Ovary (tissue), 9 donors: ENCODE measurements around the gene SLC51B. TPM values are rescaled to one million over a fixed set of nuclear protein-coding genes. Genes with fewer than 3 reads are reported as not detected.
A peak's percentile ranks its signal among the peaks of the same experiment; 100 is the strongest.

ENCODE experiments used
- DNase-seq, 5 donors: peaks; one replicate each; pipeline ENCODE4 v3.0.0-alpha.2; 2019 to 2020
- H3K27ac ChIP-seq, 2 donors: fragments of 200-600 bp; one replicate each; pipeline versions ENCODE4 v1.5.1 to v1.8.0; 2019 to 2022
- H3K27me3 ChIP-seq: fragments of 200-600 bp; one replicate; pipeline ENCODE4 v1.8.0; 2022
- H3K36me3 ChIP-seq: fragments of 200-600 bp; sonication (generic); one replicate; pipeline ENCODE4 v1.5.1; 2019
- H3K4me1 ChIP-seq: one replicate; pipeline ENCODE4 v1.8.1; 2013; ENCODE audit warnings: mild to moderate bottlenecking, moderate library complexity; ENCODE audit not compliant: insufficient read depth
- H3K4me3 ChIP-seq: fragments of 200-600 bp; sonication (generic); one replicate; pipeline ENCODE4 v1.5.1; 2017
- H3K9me3 ChIP-seq, 2 donors: fragments of 200-600 bp in 1 of 2; sonication (generic) in 1 of 2; one replicate each; pipeline versions ENCODE4 v1.5.1 to v1.8.1; 2013 to 2019; ENCODE audit warnings: mild to moderate bottlenecking in 1 of 2, moderate library complexity in 1 of 2
- EP300 ChIP-seq: sonication (generic); formaldehyde crosslinking; IDR thresholded peaks from one replicate; pipeline ENCODE4 v1.6.1; 2017; ENCODE audit warnings: antibody characterized with exemption
- POLR2A ChIP-seq: fragments of 450-650 bp; IDR thresholded peaks from one replicate; pipeline ENCODE4 v1.6.1; 2017; ENCODE audit warnings: antibody characterized with exemption, mild to moderate bottlenecking, moderate library complexity
- WGBS, 3 donors: extraction: QIAGEN DNeasy Blood & Tissue Kit in 1 of 3; methylation state at CpG; one replicate each; pipeline versions ENCODE4 v1.1.5 to v1.1.7; 2013 to 2017; 5-methylcytosine and 5-hydroxymethylcytosine counted together
- intact Hi-C, 4 donors: fragments of 100-400 bp; cut with DNase I; formaldehyde crosslinking; loops; one replicate each; pipeline versions ENCODE4 v1.11.0 to v1.15.1; 2022 to 2023
- polyA plus RNA-seq, 2 donors: library from polyadenylated mRNA; stranded (reverse); fragments of 200-250 nt in 1 of 2; fragments of 350-450 nt in 1 of 2; fragmentation: Illumina TruSeq in 1 of 2; extraction: RNeasy Lipid Tissue Mini Kit (QIAGEN cat#74804) in 1 of 2; gene quantifications; one replicate each; pipeline ENCODE4 v1.2.3, GENCODE V29; 2013 to 2014
- total RNA-seq, 7 donors: library from RNA; depleted of rRNA in 2 of 7; stranded (reverse); fragments of >200 nt in 2 of 7; fragmentation: NEBNext Ultra II Directional in 3 of 7; extraction: Animal tissue kit (Norgen Biotek cat#: 25700) in 3 of 7; gene quantifications; one replicate each; pipeline versions ENCODE4 v1.1.0 to v1.2.4, GENCODE V29; 2016 to 2023
- TF ChIP-seq, protein P1 (sequence below), 3 donors: fragments of 450-650 bp in 2 of 3; fragments of 200-600 bp in 1 of 3; IDR thresholded peaks; one replicate each; pipeline versions ENCODE4 v1.5.1 to v1.8.0; 2016 to 2022; ENCODE audit warnings: antibody characterized with exemption in 3 of 3, mild to moderate bottlenecking in 1 of 3
- donor health status: DM: no; HTN: no; CAD: no; lungs with moderate emphysema.
- donor health status: DM: no; HTN: no; CAD: no.
- donor health status: Bipolar disorder and iron deficiency.
- donor health status: DM: yes; HTN: yes; CAD: no.
- donor health status: DM: no; HTN: no; CAD: no.
- donor health status: DM: yes; HTN: yes; CAD: no.

SLC51B gene
- total and polyA plus RNA-seq, 9 donors, result 0.22 to 0.31 (median 0.27) TPM; not detected in 6

DNA sequence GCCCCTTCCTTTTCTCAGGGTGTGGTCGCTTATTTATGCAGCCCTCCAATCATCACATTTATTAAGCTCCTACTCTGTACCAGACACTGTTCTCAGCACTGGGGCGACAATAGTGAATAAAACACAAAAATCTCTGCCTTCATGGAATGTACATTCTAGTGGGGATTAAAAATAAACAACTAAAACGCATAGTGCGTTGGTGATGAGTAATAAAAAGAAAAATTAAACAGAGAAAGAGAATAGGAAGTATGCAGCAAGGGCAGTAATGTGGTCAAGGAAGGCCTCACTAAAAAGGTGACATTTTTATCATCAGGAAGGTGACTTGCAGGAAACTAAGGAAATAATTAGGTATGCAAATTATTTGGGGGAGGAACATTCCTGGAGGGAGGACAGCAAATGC, 5.1 kb downstream of the SLC51B start:
- Histone ChIP-seq H3K9me3 (no peaks in the 10 kb centered on the region), H3K27ac (no peak overlapping the region), H3K4me3 (no peak overlapping the region), H3K27me3 (no peaks in the 10 kb centered on the region), H3K4me1 (no peaks in the 10 kb centered on the region), H3K36me3 (no peaks in the 10 kb centered on the region)
- 57 to 62% (median 60%) methylated on average over 4 of the region's 4 CpGs for WGBS, 3 donors
- intact Hi-C loops, result loop anchor here in 2 of 4 donors (5.0 to 10.0 kb wide), 2 partner anchors 37 to 225 kb away; no protein-coding TSS in a partner anchor
- no peak for DNase-seq
- TF ChIP-seq POLR2A, result no peak

DNA sequence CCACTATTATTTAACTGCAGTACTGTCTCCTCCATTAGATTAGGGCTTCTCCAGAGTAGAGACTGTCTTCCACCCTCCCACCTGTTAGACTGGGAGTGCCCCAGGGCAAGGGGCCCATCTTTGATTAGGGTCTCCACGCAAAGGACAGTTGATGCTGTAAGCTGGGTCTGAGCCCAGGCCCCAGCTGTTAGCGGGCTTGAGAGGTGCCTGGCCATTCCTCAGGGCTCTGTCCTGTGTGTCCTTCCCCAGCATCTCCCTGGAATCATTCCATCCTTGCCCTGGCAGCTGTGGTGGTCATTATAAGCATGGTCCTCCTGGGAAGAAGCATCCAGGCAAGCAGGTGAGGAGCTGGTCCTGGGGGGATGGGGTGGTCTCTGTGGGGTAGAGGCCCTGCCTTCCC, 6.1 kb downstream of the SLC51B start:
- H3K27ac ChIP-seq, result no peak overlapping the region
- no peaks in the 10 kb centered on the region for H3K36me3 ChIP-seq
- 60 to 86% (median 70%) methylated on average over 2 of the region's 2 CpGs for WGBS, 3 donors
- H3K27me3 ChIP-seq, result no peaks in the 10 kb centered on the region
- no peaks in the 10 kb centered on the region for H3K9me3 ChIP-seq
- intact Hi-C loops, result loop anchor here in 2 of 4 donors (5.0 to 10.0 kb wide), 2 partner anchors 36 to 224 kb away; no protein-coding TSS in a partner anchor
- H3K4me3 ChIP-seq, result no peak overlapping the region
- DNase-seq, result peak in 1 of 5 donors; percentile 13
- TF ChIP-seq EP300, result no peak
- TF ChIP-seq, protein P1, sequence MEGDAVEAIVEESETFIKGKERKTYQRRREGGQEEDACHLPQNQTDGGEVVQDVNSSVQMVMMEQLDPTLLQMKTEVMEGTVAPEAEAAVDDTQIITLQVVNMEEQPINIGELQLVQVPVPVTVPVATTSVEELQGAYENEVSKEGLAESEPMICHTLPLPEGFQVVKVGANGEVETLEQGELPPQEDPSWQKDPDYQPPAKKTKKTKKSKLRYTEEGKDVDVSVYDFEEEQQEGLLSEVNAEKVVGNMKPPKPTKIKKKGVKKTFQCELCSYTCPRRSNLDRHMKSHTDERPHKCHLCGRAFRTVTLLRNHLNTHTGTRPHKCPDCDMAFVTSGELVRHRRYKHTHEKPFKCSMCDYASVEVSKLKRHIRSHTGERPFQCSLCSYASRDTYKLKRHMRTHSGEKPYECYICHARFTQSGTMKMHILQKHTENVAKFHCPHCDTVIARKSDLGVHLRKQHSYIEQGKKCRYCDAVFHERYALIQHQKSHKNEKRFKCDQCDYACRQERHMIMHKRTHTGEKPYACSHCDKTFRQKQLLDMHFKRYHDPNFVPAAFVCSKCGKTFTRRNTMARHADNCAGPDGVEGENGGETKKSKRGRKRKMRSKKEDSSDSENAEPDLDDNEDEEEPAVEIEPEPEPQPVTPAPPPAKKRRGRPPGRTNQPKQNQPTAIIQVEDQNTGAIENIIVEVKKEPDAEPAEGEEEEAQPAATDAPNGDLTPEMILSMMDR (IDR thresholded peaks at IDR 0.05), result no peak
- no peak for TF ChIP-seq POLR2A
- no peaks in the 10 kb centered on the region for H3K4me1 ChIP-seq

DNA sequence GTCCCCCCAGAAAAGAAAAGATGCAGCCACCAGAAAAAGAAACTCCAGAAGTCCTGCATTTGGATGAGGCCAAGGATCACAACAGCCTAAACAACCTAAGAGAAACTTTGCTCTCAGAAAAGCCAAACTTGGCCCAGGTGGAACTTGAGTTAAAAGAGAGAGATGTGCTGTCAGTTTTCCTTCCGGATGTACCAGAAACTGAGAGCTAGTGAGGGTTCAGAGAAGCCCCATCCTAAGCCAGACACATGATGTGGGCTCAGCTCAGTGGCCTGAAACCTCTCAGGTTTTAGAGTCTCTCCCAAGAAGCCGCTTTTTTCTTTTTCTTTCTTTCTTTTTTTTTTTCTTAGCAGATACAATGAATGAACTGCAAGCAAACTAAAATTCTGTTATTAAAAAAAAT, 7.8 kb downstream of the SLC51B start:
- H3K9me3 ChIP-seq, result no peaks in the 10 kb centered on the region
- H3K4me1 ChIP-seq, result no peaks in the 10 kb centered on the region
- no peak for TF ChIP-seq POLR2A
- TF ChIP-seq, protein P1 (IDR thresholded peaks at IDR 0.05), result no peak
- TF ChIP-seq EP300, result no peak
- peak in 1 of 5 donors; percentile 1 for DNase-seq
- H3K4me3 ChIP-seq, result no peak overlapping the region
- H3K27ac ChIP-seq, result no peak overlapping the region
- WGBS, 3 donors, result 77 to 88% (median 78%) methylated on average over 2 of the region's 2 CpGs
- no peaks in the 10 kb centered on the region for H3K27me3 ChIP-seq
- H3K36me3 ChIP-seq, result no peaks in the 10 kb centered on the region
- intact Hi-C loops, result loop anchor here in 2 of 4 donors (5.0 to 10.0 kb wide), 2 partner anchors 34 to 222 kb away; no protein-coding TSS in a partner anchor

DNA sequence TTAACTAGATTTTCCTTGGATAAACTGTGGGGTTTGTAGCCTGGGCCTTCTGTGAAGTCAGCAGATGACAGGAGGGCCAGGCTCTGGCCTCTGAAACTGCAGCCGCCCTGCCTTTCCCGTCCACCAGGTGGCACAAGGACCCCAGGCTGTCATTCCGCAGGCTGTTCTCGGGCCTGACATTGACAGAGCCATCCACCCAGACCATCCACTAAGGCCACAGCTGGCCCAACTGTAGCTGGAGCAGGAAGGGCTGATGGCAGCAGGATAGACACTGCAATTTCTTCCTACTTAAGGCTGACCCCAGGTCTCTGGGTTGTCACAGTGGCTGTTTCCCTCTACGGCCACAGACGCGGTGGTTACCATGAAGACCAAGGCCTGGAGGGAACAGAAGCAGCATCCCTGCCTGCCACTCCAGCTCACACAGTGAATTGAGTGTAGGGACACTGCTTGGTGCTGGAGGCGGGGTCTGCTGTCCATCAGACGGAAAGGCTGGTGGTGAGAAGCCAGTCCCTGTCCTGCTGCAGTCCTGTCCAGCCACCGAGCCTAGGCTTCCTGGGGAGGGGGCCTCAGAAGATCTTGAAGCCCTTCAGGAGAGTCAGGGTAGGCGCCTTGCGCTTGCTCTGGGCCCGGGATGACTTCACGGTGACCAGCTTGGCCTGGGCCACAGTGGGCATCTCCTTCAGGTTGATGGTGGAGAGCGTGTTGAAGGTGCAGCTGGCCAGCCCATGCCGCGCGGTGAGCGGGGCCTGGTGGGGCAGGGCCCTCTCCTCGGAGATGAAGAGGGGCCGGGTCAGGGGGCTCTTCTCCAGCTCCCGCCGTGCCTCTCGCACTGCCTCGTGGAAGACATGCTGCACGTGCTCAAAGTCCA, 9.4 kb downstream of the SLC51B start:
- Histone ChIP-seq H3K36me3 (no peaks in the 10 kb centered on the region), H3K27ac (no peak overlapping the region), H3K9me3 (no peaks in the 10 kb centered on the region), H3K4me1 (no peaks in the 10 kb centered on the region), H3K4me3 (no peak overlapping the region), H3K27me3 (no peaks in the 10 kb centered on the region)
- 78 to 80% (median 79%) methylated on average over 26 of the region's 26 CpGs for WGBS, 3 donors
- peak; percentile 66 to 85 (median 77) for DNase-seq
- intact Hi-C loops, result loop anchor here (2.0 to 10.0 kb wide), 4 partner anchors 24 to 220 kb away; no protein-coding TSS in a partner anchor
- TF ChIP-seq EP300 (no peak), POLR2A (peak; percentile 32)
- TF ChIP-seq, protein P1 (IDR thresholded peaks at IDR 0.05), result peak; percentile 85 to 89 (median 89)
